Hepatocyte (in vitro differentiated cells): Measurements from ENCODE around the gene PIF1. TPM values are rescaled to one million over a fixed set of nuclear protein-coding genes. Genes with fewer than 3 reads are reported as not detected.

Source experiments
- DNase-seq: peaks from one replicate; pipeline ENCODE4 v3.0.0-alpha.2; 2016; ENCODE audit warnings: low spot score
- H2AFZ ChIP-seq: fragments of 200-600 bp; sonication (generic); 2 replicates; pipeline ENCODE4 v1.6.0; 2016; ENCODE audit warnings: antibody characterized with exemption, mild to moderate bottlenecking
- H3K27ac ChIP-seq: fragments of 200-600 bp; sonication (generic); 2 replicates; pipeline ENCODE4 v1.5.1; 2016; ENCODE audit warnings: mild to moderate bottlenecking
- H3K27me3 ChIP-seq: fragments of 200-600 bp; sonication (generic); 2 replicates; pipeline ENCODE4 v1.6.1; 2016
- H3K36me3 ChIP-seq: fragments of 200-600 bp; sonication (generic); replicated peaks from 2 replicates; pipeline ENCODE4 v1.5.1; 2016; ENCODE audit warnings: low read depth; ENCODE audit not compliant: insufficient read depth
- H3K4me1 ChIP-seq: fragments of 200-600 bp; sonication (generic); 2 replicates; pipeline ENCODE4 v1.5.1; 2016; ENCODE audit warnings: mild to moderate bottlenecking, moderate library complexity; ENCODE audit not compliant: insufficient read depth
- H3K4me2 ChIP-seq: fragments of 200-600 bp; sonication (generic); 2 replicates; pipeline ENCODE4 v1.6.0; 2016
- H3K4me3 ChIP-seq: fragments of 200-600 bp; sonication (generic); 2 replicates; pipeline ENCODE4 v1.5.1; 2016; ENCODE audit warnings: mild to moderate bottlenecking
- H3K79me2 ChIP-seq: fragments of 200-600 bp; sonication (generic); 2 replicates; pipeline ENCODE4 v1.6.0; 2017; ENCODE audit warnings: mild to moderate bottlenecking
- H3K9me2 ChIP-seq: fragments of 200-600 bp; sonication (generic); replicated peaks from 2 replicates; pipeline ENCODE4 v1.6.0; 2017; ENCODE audit warnings: mild to moderate bottlenecking; ENCODE audit not compliant: insufficient read depth
- H3K9me3 ChIP-seq: fragments of 200-600 bp; sonication (generic); 2 replicates; pipeline ENCODE4 v1.5.1; 2016; ENCODE audit warnings: low read depth, mild to moderate bottlenecking
- H4K20me1 ChIP-seq: fragments of 200-600 bp; sonication (generic); 2 replicates; pipeline ENCODE4 v1.6.0; 2016; ENCODE audit warnings: mild to moderate bottlenecking; ENCODE audit not compliant: insufficient read depth, poor library complexity, severe bottlenecking
- EZH2 ChIP-seq: fragments of 200-600 bp; sonication (generic); IDR thresholded peaks from 2 replicates; pipeline ENCODE4 v1.6.1; 2016; ENCODE audit warnings: antibody characterized with exemption, mild to moderate bottlenecking, borderline replicate concordance
- EZH2phosphoT487 ChIP-seq: fragments of 200-600 bp; sonication (generic); IDR thresholded peaks from one replicate; pipeline ENCODE4 v1.6.1; 2018; ENCODE audit warnings: antibody characterized with exemption, mild to moderate bottlenecking, low read depth, moderate library complexity; ENCODE audit not compliant: unreplicated experiment, severe bottlenecking
- WGBS: methylation state at CpG from one replicate; pipeline ENCODE4 v1.1.6; 2016; ENCODE audit warnings: low lambda C conversion rate; ENCODE audit errors: missing lambda C conversion rate; 5-methylcytosine and 5-hydroxymethylcytosine counted together
- polyA plus RNA-seq: library from polyadenylated mRNA; unstranded; fragments of >200 nt; fragmentation: Nextera tagmentation; extraction: Ambion mirVana; gene quantifications from 2 replicates; pipeline ENCODE4 v1.2.1, GENCODE V29; 2016
- total RNA-seq: library from RNA; depleted of rRNA; stranded (reverse); fragments of >200 nt; gene quantifications from 2 replicates; pipeline ENCODE4 v1.2.3, GENCODE V29; 2014
- TF ChIP-seq, protein P1 (sequence below): fragments of 200-600 bp; sonication (generic); IDR thresholded peaks from 2 replicates; pipeline ENCODE4 v1.5.1; 2016; ENCODE audit warnings: antibody characterized with exemption, mild to moderate bottlenecking; ENCODE audit not compliant: poor library complexity

PIF1 gene
- total and polyA plus RNA-seq, 2 experiments from 2014 or later: 1.5 to 3.3 TPM

DNA sequence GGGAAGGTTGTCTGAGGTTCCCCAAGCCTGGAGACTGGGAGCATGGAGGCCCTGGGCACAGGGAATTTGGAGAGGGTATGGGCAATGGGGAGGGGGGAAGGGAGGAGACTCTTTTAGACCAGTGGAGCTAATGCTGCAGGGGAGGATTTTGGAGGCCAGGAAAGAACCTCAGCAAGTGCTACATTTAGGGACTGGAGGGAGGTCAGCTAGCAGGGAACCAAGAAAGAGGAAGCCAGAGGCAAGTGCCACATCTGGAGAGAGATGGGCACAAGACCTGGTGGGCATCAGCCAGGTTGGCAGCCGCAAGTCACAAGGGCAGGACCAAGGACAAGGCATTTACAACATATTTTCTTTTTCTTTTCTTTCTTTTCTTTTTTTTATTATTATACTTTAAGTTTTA, 37.0 kb upstream of the PIF1 start:
- 100% methylated on average over 1 of the region's 1 CpG for WGBS
- no peak overlapping the region for H3K4me2 ChIP-seq
- peaks cover 13% of the 10 kb centered on the region for H3K79me2 ChIP-seq

DNA sequence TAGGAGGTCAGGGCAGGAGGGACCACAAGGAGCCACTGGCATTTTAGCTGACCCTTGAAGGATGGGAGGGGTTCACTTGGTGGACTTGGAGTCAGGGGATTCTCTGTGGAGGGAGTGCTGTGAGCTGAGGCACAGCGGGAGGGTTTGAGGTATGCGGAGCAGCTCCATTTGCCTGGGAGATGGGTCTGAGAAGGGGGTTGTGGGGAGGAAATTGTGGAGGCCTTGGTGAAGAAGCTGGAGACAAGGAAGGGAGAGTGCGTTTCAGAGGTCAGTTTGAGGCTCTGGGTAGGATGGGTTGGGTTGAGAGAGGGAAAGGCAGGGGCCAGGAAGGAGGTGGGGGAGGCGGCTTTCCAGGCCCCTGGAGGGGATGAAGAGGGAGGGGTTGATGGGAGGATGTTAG, 36.5 kb upstream of the PIF1 start:
- Histone ChIP-seq H3K27me3 (no peaks in the 10 kb centered on the region), H4K20me1 (no peaks in the 10 kb centered on the region), H3K9me3 (no peaks in the 10 kb centered on the region), H3K4me3 (no peak overlapping the region), H3K27ac (no peak overlapping the region), H2AFZ (no peak overlapping the region), H3K9me2 (no peaks in the 10 kb centered on the region), H3K36me3 (no peaks in the 10 kb centered on the region), H3K4me2 (no peak overlapping the region), H3K4me1 (peaks cover 12% of the 10 kb centered on the region), H3K79me2 (peaks cover 13% of the 10 kb centered on the region)
- DNase-seq: no peak
- 83% methylated on average over 4 of the region's 4 CpGs for WGBS
- TF ChIP-seq EZH2 (no peak), EZH2phosphoT487 (no peak)
- TF ChIP-seq, protein P1, sequence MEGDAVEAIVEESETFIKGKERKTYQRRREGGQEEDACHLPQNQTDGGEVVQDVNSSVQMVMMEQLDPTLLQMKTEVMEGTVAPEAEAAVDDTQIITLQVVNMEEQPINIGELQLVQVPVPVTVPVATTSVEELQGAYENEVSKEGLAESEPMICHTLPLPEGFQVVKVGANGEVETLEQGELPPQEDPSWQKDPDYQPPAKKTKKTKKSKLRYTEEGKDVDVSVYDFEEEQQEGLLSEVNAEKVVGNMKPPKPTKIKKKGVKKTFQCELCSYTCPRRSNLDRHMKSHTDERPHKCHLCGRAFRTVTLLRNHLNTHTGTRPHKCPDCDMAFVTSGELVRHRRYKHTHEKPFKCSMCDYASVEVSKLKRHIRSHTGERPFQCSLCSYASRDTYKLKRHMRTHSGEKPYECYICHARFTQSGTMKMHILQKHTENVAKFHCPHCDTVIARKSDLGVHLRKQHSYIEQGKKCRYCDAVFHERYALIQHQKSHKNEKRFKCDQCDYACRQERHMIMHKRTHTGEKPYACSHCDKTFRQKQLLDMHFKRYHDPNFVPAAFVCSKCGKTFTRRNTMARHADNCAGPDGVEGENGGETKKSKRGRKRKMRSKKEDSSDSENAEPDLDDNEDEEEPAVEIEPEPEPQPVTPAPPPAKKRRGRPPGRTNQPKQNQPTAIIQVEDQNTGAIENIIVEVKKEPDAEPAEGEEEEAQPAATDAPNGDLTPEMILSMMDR: no peak

More for the DNA sequence above, 37.0 kb upstream of the PIF1 start:
- Histone ChIP-seq H3K9me2 (no peaks in the 10 kb centered on the region), H3K4me1 (peaks cover 7% of the 10 kb centered on the region), H3K27me3 (no peaks in the 10 kb centered on the region), H3K4me3 (no peak overlapping the region), H3K9me3 (no peaks in the 10 kb centered on the region), H3K36me3 (no peaks in the 10 kb centered on the region), H2AFZ (no peak overlapping the region), H4K20me1 (no peaks in the 10 kb centered on the region), H3K27ac (no peak overlapping the region)
- no peak for TF ChIP-seq EZH2phosphoT487
- no peak for TF ChIP-seq EZH2
- TF ChIP-seq, protein P1: no peak
- no peak for DNase-seq

DNA sequence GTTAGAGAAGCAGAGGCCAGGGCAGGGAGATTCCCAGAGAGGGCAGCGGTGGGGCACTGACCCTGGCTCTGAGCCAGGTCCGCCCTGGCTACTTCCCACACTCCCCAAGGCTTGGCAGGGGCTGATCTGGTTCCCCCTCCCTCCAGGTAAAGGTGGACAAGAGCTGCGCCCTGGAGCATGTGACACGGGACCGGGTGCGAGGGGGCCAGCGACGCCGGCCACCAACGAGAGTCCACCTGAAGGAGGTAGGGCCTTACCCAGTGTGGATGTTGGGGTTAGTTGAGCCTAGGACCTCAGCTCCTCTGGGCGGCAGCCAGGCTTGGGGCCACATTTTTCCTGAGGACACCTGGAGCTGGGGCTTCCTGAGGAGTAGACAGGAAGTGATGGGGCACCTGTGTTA, 35.9 kb upstream of the PIF1 start:
- DNase-seq: no peak
- 97% methylated on average over 11 of the region's 11 CpGs for WGBS

More for the DNA sequence above, 35.9 kb upstream of the PIF1 start:
- Histone ChIP-seq H3K4me2 (no peak overlapping the region), H3K9me2 (no peaks in the 10 kb centered on the region), H3K27ac (no peak overlapping the region), H2AFZ (no peak overlapping the region), H3K79me2 (peaks cover 13% of the 10 kb centered on the region), H3K36me3 (no peaks in the 10 kb centered on the region), H4K20me1 (no peaks in the 10 kb centered on the region), H3K9me3 (no peaks in the 10 kb centered on the region), H3K4me3 (no peak overlapping the region), H3K4me1 (peaks cover 18% of the 10 kb centered on the region), H3K27me3 (no peaks in the 10 kb centered on the region)
- no peak for TF ChIP-seq EZH2phosphoT487
- TF ChIP-seq, protein P1: no peak
